ENCODE measurements around the gene HOXD13.

GRCh38 chr2:176079831-176080539, 12.5 kb upstream of the HOXD13 start:
- TF ChIP-seq CTCF (IDR thresholded peaks at IDR 0.05) (peak in 1 of 4 experiments; percentile 31), POLR2A (IDR thresholded peaks at IDR 0.05) (no peak)

Measured in uterus (tissue), 2 donors.